Breast epithelium (tissue), 3 donors: ENCODE results near the gene ADARB2.

Experiments
- CTCF ChIP-seq, 3 donors: fragments of 450-650 bp; IDR thresholded peaks; one replicate each; pipeline ENCODE4 v1.5.1; 2016 to 2017; ENCODE audit warnings: antibody characterized with exemption in 3 of 3, mild to moderate bottlenecking in 3 of 3, moderate library complexity in 3 of 3
- POLR2A ChIP-seq: fragments of 450-650 bp; IDR thresholded peaks from one replicate; pipeline ENCODE4 v1.6.1; 2016; ENCODE audit warnings: antibody characterized with exemption, mild to moderate bottlenecking, moderate library complexity
- POLR2AphosphoS5 ChIP-seq, 3 donors: sonication (generic); formaldehyde crosslinking; IDR thresholded peaks; one replicate each; pipeline ENCODE4 v1.6.1; 2017; ENCODE audit warnings: antibody characterized with exemption in 3 of 3

DNA sequence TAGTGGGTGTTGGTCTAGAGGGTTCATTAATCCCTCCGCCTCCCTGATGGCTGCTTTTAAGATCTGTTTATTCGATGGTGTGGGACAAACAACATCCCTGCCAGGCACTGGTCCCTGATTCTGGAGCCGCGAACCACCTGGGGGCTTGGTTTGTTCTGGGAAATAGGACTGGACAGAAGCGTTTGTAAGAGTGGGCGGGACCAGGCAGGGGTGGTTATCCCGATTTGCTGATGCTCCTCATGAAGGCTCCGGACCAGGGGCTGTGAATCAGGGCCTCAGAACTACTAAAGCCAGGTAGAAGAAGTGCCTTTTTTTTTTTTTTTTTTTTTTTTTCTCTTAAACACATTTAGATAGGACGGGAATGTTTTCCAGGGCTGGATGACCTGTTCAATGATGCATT lies 407.7 kb downstream of the ADARB2 start:
- TF ChIP-seq CTCF (IDR thresholded peaks at IDR 0.05) (no peak), POLR2AphosphoS5 (IDR thresholded peaks at IDR 0.05) (no peak), POLR2A (no peak)
